Thoracic aorta (tissue), 2 donors: Measurements from ENCODE around the gene REM2. TPM values are rescaled to one million over a fixed set of nuclear protein-coding genes. Genes with fewer than 3 reads are reported as not detected.

Source experiments
- ATAC-seq: fragments of 150-250 bp; one replicate; pipeline ENCODE4 v1.8.0; 2017; ENCODE audit warnings: low read depth; ENCODE audit not compliant: insufficient number of reproducible peaks, low FRiP score
- DNase-seq: peaks from one replicate; pipeline ENCODE4 v3.0.0-alpha.2; 2020; ENCODE audit warnings: low spot score
- H3K27ac ChIP-seq, 2 donors: fragments of 200-600 bp; sonication (generic); 1 replicate in 1 of 2; 2 replicates in 1 of 2; pipeline ENCODE4 v1.5.1; 2016; ENCODE audit warnings: mild to moderate bottlenecking in 2 of 2, moderate library complexity in 2 of 2
- H3K27me3 ChIP-seq: fragments of 200-600 bp; sonication (generic); replicated peaks from 2 replicates; pipeline ENCODE4 v1.6.0; 2016; ENCODE audit warnings: mild to moderate bottlenecking; ENCODE audit not compliant: insufficient read depth
- H3K36me3 ChIP-seq: fragments of 200-600 bp; sonication (generic); one replicate; pipeline ENCODE4 v1.5.1; 2016
- H3K4me1 ChIP-seq, 2 donors: fragments of 200-600 bp; sonication (generic); 1 replicate in 1 of 2; 2 replicates in 1 of 2; pipeline versions ENCODE4 v1.5.1 to v1.6.0; 2016; ENCODE audit warnings: low read depth in 2 of 2, mild to moderate bottlenecking in 1 of 2; ENCODE audit not compliant: control insufficient read depth in 1 of 2
- H3K4me3 ChIP-seq: fragments of 200-600 bp; sonication (generic); 2 replicates; pipeline ENCODE4 v1.5.1; 2016; ENCODE audit warnings: mild to moderate bottlenecking
- H3K9me3 ChIP-seq: fragments of 200-600 bp; sonication (generic); 2 replicates; pipeline ENCODE4 v1.5.1; 2016
- CTCF ChIP-seq: fragments of 200-600 bp; sonication (generic); IDR thresholded peaks from one replicate; pipeline ENCODE4 v1.5.1; 2019; ENCODE audit warnings: antibody characterized with exemption
- total RNA-seq, 2 donors: library from RNA; depleted of rRNA; stranded (reverse); fragments of >200 nt; gene quantifications; one replicate each; pipeline versions ENCODE4 v1.1.0 to v1.2.3, GENCODE V29; 2016

The REM2 gene
- total RNA-seq, 2 donors from 2014 or later, result 0.28 TPM; not detected in 1

GRCh38 chr14:22888662-22889061, 5.6 kb downstream of the REM2 start:
- no peak for TF ChIP-seq CTCF

DNA sequence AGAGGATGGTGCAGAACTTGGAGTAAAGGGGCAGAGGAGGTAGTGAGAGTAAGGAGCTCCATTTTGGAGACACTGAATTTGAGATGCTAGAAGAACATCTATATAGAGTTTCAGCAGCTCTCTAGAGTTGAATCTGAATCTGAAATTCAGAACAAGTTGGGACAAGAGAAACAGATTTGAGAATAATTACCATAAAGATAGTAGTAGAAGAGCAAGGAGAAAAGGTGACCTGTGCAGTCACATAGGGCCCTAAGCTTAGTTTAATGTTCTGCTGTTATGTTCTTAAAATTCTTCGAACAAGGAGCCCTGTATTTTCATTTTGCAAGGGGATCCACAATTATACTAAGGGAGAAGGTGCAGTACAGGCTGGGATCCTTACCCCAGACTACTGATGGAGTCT, 7.4 kb downstream of the REM2 start:
- Histone ChIP-seq H3K27me3 (no peaks in the 10 kb centered on the region), H3K36me3 (no peaks in the 10 kb centered on the region), H3K4me1 (peaks cover 4 to 20% of the 10 kb centered on the region in 2 donors), H3K9me3 (no peaks in the 10 kb centered on the region), H3K27ac (no peak overlapping the region), H3K4me3 (no peak overlapping the region)
- TF ChIP-seq CTCF, result no peak
- DNase-seq (no peak), ATAC-seq (no peak)

More at GRCh38 chr14:22888662-22889061, 5.6 kb downstream of the REM2 start:
- no peaks in the 10 kb centered on the region for H3K9me3 ChIP-seq
- H3K36me3 ChIP-seq, result no peaks in the 10 kb centered on the region
- no peak for ATAC-seq
- H3K4me3 ChIP-seq, result no peak overlapping the region
- no peak for DNase-seq
- no peak overlapping the region for H3K27ac ChIP-seq
- H3K27me3 ChIP-seq, result no peaks in the 10 kb centered on the region
- H3K4me1 ChIP-seq, result peaks cover 4 to 20% of the 10 kb centered on the region in 2 donors

GRCh38 chr14:22892488-22892887, 9.5 kb downstream of the REM2 start:
- TF ChIP-seq CTCF, result no peak
- Histone ChIP-seq H3K4me3 (no peak overlapping the region), H3K4me1 (peaks cover 2 to 7% of the 10 kb centered on the region in 2 donors), H3K36me3 (no peaks in the 10 kb centered on the region), H3K27ac (no peak overlapping the region), H3K9me3 (no peaks in the 10 kb centered on the region), H3K27me3 (no peaks in the 10 kb centered on the region)
- ATAC-seq (no peak), DNase-seq (no peak)

GRCh38 chr14:22893706-22894105, 10.7 kb downstream of the REM2 start:
- Histone ChIP-seq H3K4me1 (no peaks in the 10 kb centered on the region), H3K9me3 (no peaks in the 10 kb centered on the region), H3K27me3 (no peaks in the 10 kb centered on the region), H3K27ac (no peak overlapping the region), H3K4me3 (no peak overlapping the region), H3K36me3 (no peaks in the 10 kb centered on the region)
- DNase-seq, result no peak
- TF ChIP-seq CTCF, result no peak
- ATAC-seq, result no peak

- no peaks in the 10 kb centered on the region for H3K9me3 ChIP-seq
- peaks cover 4% of the 10 kb centered on the region for H3K36me3 ChIP-seq
- ATAC-seq (no peak), DNase-seq (no peak)
- H3K4me3 ChIP-seq, result no peak overlapping the region
- TF ChIP-seq CTCF, result no peak
- no peaks in the 10 kb centered on the region for H3K27me3 ChIP-seq
- no peak overlapping the region for H3K27ac ChIP-seq
- no peaks in the 10 kb centered on the region for H3K4me1 ChIP-seq
These were observed 12.4 kb downstream of the REM2 start for GRCh38 chr14:22895402-22895801.
